HEK293T (cell line): ENCODE results near the gene BICC1.

Source experiments
- ARNT ChIP-seq: fragments of 450-650 bp; IDR thresholded peaks from 2 replicates; pipeline ENCODE4 v1.6.1; 2017; ENCODE audit warnings: mild to moderate bottlenecking
- CTBP1 ChIP-seq: fragments of 450-650 bp; IDR thresholded peaks from 2 replicates; pipeline ENCODE4 v1.6.1; 2016; ENCODE audit warnings: borderline replicate concordance
- ELF4 ChIP-seq: fragments of 450-650 bp; IDR thresholded peaks from 2 replicates; pipeline ENCODE4 v1.6.1; 2017; ENCODE audit warnings: antibody characterized with exemption
- FOXA1 ChIP-seq: fragments of 450-650 bp; IDR thresholded peaks from 2 replicates; pipeline ENCODE4 v1.6.1; 2016; ENCODE audit warnings: mild to moderate bottlenecking
- FOXK2 ChIP-seq: fragments of 450-650 bp; IDR thresholded peaks from 2 replicates; pipeline ENCODE4 v1.6.1; 2016; ENCODE audit warnings: mild to moderate bottlenecking
- FOXM1 ChIP-seq: fragments of 450-650 bp; IDR thresholded peaks from 2 replicates; pipeline ENCODE4 v1.6.1; 2017; ENCODE audit warnings: mild to moderate bottlenecking, borderline replicate concordance
- HDGF ChIP-seq: fragments of 450-650 bp; IDR thresholded peaks from 2 replicates; pipeline ENCODE4 v1.6.1; 2017; ENCODE audit warnings: antibody characterized with exemption, borderline replicate concordance
- LEF1 ChIP-seq: fragments of 450-650 bp; IDR thresholded peaks from 2 replicates; pipeline ENCODE4 v1.6.1; 2017; ENCODE audit warnings: mild to moderate bottlenecking, borderline replicate concordance
- NFRKB ChIP-seq: fragments of 450-650 bp; IDR thresholded peaks from 2 replicates; pipeline ENCODE4 v1.6.1; 2016; ENCODE audit warnings: mild to moderate bottlenecking, moderate library complexity
- PKNOX1 ChIP-seq: fragments of 450-650 bp; IDR thresholded peaks from 2 replicates; pipeline ENCODE4 v1.6.1; 2016
- SP1 ChIP-seq: fragments of 450-650 bp; IDR thresholded peaks from 2 replicates; pipeline ENCODE4 v1.6.1; 2017
- SUZ12 ChIP-seq: fragments of 450-650 bp; IDR thresholded peaks from 2 replicates; pipeline ENCODE4 v1.6.1; 2016; ENCODE audit warnings: mild to moderate bottlenecking
- TARDBP ChIP-seq: fragments of 450-650 bp; IDR thresholded peaks from 2 replicates; pipeline ENCODE4 v1.6.1; 2016
- ZNF384 ChIP-seq: fragments of 450-650 bp; IDR thresholded peaks from 2 replicates; pipeline ENCODE4 v1.6.1; 2016

DNA sequence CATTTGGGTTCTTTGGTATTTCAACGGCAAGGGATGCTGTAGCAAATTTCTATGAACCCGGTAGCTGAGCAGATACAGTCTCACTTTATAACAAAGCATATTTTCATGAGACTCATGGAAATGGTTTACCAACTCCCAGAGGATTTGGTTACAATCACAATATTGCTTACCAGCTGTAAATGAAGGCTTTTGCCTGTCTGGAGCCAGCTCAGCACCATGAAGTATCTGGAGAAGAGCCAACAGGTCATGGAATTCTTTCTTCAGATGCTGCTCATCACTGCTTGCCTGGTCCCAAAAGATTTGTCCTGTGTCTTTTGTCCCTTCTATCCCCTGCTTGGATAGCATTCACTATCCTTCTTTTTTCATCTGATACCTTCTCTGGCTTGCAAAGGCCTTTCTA lies 346.9 kb downstream of the BICC1 start:
- TF ChIP-seq SUZ12 = no peak
- no peak for TF ChIP-seq ARNT
- no peak for TF ChIP-seq HDGF
- no peak for TF ChIP-seq ZNF384
- TF ChIP-seq PKNOX1 = no peak
- TF ChIP-seq FOXK2 = no peak
- TF ChIP-seq TARDBP = no peak
- no peak for TF ChIP-seq NFRKB
- TF ChIP-seq LEF1 = no peak
- no peak for TF ChIP-seq FOXM1
- TF ChIP-seq FOXA1 = no peak
- no peak for TF ChIP-seq CTBP1
- TF ChIP-seq SP1 = no peak
- no peak for TF ChIP-seq ELF4
